ENCODE measurements around the gene CTRL.
"Not testable (repeated sequence)": the region's sequence is repeated elsewhere in the genome, so short reads cannot be mapped to it uniquely, and the experiment has no call there.

CTRL gene

DNA sequence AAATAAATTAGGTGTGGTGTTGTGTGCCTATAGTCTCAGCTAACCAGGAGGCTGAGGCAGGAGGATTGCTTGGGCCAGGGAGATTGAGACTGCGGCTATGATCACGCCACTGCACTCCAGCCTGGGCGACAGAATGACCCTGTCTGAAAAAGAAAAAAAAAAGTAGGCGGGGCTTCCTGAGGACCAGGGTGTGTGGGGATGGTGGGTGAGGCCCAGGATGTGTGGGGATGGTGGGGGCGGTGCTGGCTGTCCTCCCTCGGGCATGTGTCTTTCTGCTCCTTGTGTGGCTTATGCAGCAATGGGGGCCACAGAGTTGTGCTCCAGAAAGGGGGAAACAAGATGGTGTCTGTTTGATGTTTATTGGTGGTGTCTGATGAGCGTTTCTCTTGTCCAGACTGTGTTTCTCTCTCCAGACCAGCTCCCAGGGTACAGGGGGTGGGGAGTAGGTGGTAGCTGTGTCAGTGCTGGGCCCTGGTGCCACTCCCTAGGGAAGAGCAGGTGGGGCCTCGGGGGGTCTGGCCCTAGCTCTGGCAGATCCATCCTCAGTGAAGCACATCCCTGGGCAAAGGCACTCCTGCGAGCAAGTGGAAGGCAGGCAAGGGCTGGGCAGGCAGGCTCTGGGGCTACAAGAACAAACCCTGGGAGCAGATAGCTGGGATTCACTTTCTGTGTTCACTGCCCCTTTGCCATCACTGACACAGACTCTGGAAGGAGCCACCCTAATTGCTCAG, 10.0 kb upstream of the CTRL start:
- DNase-seq (ENCODE audit: low read depth) = no peak

DNA sequence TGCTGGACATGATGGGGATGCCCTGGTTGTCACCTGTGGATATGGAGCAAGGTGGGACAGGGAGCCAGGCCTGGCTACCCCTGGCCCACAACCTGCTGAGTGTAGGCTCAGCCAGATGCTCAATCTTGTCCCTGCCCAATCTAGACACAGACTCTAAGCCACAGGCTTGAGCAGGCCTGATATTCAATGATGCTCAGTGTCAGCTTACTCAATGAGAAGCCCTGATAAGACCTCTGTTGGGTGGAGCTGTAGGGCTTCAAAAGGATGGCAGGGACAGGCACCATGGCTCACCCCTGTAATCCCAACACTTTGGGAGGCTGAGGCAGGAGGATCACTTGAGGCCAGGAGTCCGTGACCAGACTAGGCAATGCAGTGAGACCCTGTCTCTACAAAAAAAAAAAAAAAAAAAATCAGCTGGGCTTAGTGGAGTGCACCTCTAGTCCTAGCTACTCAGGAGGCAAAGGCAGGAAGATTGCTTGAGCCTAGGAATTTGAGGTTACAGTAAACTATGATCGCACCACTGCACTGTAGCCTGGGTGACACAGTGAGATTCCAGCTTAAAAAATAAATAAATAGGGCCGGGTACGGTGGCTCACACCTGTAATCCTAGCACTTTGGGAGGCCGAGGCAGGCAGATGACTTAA, 8.9 kb upstream of the CTRL start:
- no peak for DNase-seq (ENCODE audit: low read depth)

DNA sequence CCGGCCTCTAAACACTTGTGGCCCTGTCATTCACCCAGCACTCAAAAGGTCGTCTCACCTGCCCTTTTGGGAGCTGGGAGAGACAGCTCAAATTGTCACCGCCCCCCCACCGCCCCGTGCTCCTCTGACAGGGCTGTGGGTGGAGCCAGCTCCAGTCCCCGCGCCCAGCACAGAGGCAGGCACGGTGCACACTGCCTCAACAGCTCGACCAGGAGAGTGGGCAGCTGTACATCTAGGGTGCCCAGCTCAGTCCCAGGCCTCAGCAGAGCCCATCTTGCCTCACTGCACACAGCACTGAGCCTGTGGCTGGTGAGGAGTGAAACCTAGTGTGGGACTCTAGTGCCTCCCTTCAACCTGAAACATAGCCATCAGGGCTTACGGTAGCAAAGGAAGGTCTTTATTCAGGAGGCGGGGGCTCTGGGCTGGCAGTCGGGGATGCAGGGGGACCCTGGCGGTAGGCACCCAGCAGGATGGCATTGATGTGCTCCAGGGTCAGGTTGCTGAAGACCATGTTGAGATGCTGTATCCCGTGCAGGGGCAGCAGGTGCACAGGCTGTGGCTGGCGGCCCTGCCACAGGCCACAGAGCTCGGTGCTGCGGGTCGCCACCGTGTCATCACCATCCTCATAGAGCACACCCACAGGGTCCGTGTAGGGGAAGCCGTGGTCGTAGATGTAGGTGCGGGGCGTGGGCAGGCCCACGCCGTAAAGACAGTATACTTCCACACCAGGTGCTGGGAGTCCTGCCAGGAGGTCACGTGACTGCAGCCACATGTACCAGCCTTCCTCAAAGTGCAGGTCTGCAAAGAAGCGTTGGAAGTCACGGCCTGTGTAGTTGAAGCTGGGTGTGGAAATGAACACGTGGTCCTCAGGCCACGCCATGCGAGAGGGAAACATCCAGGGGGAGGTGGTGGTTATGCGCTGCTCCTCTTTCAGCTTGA, 8.1 kb upstream of the CTRL start:
- no peak for DNase-seq (ENCODE audit: low read depth)

DNA sequence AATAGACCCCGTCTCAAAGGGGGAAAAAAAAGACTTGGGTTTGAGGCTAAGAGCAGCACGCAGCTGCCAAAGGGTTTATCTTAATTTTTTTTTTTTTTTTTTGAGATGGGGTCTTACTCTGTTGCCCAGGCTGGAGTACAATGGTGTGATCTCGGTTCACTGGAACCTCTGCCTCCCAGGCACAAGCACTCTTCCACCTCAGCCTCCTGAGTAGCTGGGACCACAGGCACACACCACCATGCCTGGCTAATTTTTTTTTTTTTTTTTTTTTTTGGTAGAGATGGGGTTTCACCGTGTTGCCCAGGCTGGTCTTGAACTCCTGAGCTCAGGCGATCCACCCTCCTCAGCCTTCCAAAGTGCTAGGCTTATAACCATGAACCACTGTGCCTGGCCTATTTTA, 6.1 kb upstream of the CTRL start:
- not testable (repeated sequence) for DNase-seq (ENCODE audit: low read depth)

- DNase-seq (ENCODE audit: low read depth) = no peak
Measured at GRCh38 chr16:67936880-67937605, 5.4 kb upstream of the CTRL start.

DNA sequence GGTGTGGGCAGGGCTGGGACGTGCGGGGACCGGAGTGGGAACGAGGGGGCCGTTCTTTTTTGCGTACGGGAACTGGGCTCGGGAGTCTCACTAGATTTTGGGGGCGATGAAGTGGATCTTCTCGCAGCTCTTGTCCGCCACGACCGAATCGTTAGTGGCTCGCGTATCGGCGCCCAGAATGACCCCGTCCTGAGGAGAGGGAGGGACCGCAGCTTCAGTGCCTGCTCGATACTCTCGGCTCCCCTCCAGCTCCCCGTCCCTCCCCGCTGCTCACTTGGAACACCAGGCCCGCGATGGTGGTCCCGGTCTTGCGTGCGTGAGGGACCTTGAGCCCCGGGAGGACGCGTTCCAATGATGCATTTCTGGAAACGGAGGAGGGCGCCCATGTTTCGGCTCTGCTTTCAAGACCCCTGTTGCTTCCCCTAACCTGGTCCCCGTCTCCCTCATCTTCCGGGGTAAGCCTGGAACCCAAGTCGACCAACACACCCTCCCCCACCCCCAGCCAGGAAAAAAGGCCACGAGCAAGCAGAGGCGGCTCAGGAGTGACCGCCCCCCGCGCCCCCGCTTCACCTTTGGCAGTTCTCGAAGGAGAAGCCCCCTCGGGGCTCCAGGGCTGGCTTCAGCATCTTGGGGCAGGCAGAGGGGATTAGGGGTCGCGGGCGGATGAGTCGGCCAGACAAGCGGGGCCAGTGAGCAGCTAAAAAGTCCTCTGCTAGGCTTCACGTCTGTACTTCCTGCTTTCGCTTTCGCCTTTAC, 4.6 kb upstream of the CTRL start, which contains the start of gene PSMB10:
Gene PSMB10 (minus strand): TSS at position 727 of the 756 bp plus-strand sequence. CDS start 101 bp downstream, at position 626.
- DNase-seq (ENCODE audit: low read depth) = peak; percentile 22

- peak; percentile 68 for DNase-seq (ENCODE audit: low read depth)
Measured at GRCh38 chr16:67935402-67936123, 3.9 kb upstream of the CTRL start.

DNA sequence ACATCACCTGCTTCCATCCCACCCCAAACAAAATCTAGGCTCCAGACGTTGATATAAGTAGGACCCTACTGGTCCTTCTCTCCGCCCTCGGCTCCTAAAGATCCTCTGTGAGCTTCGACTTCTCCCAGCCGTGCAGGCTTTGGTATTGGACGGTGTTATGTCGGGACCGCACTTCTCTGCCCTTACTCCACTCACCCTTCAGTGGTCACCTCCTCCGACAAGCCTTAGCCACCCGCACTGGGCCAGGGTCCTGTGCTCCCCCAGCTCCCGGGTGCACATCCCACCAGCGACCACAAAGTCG, 3.4 kb upstream of the CTRL start:
- no peak for DNase-seq (ENCODE audit: low read depth)

DNA sequence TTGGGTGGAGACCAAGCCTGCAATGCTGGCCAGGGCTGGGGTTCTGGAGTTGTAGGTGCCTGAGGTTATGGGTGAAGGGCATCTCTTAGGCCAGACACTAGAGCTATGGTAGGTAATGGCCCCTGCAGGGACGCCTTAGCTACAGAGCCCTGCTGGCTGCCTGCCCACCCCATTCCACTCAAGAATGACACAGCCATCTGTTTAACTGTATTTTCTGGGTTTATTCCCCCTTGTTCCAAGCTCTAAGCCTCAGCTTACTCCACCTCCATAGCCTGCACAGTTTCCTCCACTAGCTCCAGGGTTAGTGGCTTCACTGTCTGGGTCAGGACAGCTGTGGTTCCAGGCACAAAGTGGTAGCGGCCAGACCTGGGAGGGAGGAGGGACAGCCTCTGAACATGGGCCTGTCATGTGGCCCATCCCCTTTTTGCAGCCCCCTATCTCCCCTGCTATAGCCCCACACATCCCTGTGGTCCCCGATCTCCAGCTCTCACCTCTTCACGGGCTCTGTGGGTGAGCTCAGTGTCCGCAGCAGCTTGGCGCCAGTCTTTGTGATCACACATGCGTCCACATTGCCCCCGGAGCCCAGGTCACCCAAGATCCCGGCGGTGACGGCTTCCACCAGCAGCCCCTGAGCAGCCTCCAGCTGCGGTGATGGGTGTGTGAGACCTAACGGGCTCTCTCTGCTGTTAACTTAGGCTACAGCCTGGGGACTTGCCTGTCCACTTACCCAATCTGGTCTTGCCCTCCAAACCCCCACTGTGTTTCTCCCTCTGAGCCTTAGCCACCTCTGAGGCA, 2.8 kb upstream of the CTRL start:
- no peak for DNase-seq (ENCODE audit: low read depth)

- DNase-seq (ENCODE audit: low read depth) = no peak
Measured at GRCh38 chr16:67933805-67934204, 2.1 kb upstream of the CTRL start.

DNA sequence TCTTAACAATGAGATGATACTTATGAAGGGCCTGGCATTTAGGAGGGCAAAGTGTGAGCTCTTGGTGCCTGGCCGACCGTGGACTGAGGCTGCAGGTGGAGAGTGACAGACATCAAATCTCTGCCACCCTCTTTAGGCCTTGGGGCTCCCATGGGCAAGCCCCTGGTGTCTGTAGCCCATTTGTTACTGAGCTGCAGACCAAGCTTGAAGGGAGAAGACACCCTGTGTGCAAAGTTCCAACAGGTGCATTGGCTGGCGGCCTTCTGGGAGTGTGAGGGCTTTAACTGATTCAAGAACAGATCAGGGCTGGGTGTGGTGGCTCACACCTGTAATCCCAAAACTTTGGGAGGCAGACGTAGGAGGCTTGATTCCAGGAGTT, 789 bp upstream of the CTRL start:
- no peak for DNase-seq (ENCODE audit: low read depth)

DNA sequence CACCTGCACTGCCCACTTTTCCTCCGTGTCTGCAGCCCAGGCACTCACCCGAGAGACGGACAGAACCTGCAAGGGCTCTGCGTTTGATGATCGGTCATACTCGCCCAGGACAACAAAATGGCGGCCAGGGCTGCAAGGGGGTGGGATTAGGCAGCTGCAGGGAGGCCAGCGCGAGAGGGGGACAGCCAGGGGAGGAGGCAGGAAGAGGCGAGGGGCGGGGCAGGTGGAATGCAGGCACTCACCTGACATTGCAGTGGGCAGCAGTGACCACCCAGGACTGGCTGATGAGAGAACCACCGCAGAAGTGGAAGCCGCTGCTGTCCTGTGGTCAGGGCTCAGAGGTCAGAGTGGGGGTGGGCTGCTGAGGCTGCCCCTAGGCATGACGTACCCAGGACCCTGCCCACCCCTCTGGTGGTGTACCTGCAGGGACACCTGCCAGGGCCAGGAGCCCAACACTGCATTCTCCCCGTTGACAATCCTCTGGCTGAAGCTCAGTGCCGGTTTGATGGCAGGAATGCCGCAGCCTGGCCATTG, 917 bp downstream of the CTRL start:
- DNase-seq (ENCODE audit: low read depth) = no peak

DNA sequence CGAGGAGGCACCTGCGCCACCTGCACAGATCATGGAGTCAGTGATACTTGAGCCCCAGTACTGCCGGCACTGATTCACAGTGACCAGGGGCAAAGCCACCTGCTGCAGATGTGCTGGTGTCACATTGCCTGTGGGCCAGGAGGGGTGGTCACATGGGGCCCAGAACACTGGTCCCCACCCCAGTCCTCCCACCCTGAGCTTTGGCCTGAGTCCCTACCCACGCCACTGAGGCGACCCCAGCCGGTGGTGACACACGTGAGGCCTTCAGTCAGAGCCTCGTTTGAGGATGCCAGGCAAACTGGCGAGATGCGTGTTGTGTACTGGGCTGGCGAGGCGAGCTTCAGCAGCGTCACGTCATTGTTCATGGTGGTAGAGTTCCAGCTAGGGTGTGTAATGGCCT, 1.5 kb downstream of the CTRL start:
- DNase-seq (ENCODE audit: low read depth) = no peak

DNA sequence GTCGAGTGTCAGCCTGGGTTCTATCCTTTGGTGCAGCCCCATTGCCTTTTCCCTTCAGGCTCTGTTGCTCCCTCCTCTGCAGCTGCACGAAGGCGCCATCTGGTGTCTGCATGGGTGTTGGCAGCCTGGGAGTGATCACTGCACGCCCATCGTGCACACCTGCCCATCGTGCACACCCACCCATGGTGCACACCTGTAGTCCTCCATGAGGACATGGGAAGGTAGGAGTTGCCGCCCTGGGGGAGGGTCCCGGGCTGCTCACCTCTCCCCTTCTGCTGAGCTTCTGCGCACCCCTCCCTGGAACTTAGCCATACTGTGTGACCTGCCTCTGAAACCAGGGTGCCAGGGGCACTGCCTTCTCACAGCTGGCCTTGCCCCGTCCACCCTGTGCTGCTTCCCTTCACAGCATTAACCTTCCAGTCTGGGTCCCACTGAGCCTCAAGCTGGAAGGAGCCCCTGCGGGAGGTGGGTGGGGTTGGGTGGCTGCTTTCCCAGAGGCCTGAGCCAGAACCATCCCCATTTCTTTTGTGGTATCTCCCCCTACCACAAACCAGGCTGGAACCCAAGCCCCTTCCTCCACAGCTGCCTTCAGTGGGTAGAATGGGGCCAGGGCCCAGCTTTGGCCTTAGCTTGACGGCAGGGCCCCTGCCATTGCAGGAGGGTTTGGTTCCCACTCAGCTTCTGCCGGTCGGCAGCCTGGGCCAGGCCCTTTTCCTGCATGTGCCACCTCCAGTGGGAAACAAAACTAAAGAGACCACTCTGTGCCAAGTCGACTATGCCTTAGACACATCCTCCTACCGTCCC, 2.9 kb downstream of the CTRL start:
- DNase-seq (ENCODE audit: low read depth) = no peak

- no peak for DNase-seq (ENCODE audit: low read depth)
Measured at GRCh38 chr16:67928147-67928546, 3.5 kb downstream of the CTRL start.

DNA sequence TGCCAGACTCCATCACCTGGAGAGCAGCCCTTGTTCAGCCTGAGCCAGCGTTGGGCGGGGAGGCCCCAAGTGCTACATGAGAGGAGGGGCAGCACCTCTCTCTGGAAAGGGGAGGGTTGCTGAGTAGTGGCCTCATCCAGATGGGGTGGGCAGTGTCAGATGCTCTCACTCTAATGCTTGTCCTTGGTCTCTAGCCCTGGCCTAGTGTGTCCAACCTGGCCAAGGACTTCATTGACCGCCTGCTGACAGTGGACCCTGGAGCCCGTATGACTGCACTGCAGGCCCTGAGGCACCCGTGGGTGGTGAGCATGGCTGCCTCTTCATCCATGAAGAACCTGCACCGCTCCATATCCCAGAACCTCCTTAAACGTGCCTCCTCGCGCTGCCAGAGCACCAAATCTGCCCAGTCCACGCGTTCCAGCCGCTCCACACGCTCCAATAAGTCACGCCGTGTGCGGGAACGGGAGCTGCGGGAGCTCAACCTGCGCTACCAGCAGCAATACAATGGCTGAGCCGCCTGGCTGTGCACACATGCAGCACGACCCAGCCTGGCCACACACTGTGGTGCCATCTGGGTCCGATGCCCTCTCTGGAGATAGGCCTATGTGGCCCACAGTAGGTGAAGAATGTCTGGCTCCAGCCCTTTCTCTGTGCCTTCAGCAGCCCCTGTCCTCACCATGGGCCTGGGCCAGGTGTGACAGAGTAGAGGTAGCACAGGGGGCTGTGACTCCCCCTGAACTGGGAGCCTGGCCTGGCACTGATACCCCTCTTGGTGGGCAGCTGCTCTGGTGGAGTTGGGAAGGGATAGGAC, 4.3 kb downstream of the CTRL start:
- no peak for DNase-seq (ENCODE audit: low read depth)

GRCh38 chr16:67926181-67926750, 5.4 kb downstream of the CTRL start:
- no peak for DNase-seq (ENCODE audit: low read depth)
